Breast epithelium (tissue), 3 donors: Measurements from ENCODE around the gene DNM1.

Experiments used
- POLR2A ChIP-seq: fragments of 450-650 bp; IDR thresholded peaks from one replicate; pipeline ENCODE4 v1.6.1; 2016; ENCODE audit warnings: antibody characterized with exemption, mild to moderate bottlenecking, moderate library complexity
- TF ChIP-seq, protein P1 (sequence below), 3 donors: fragments of 450-650 bp; IDR thresholded peaks; one replicate each; pipeline ENCODE4 v1.5.1; 2016 to 2017; ENCODE audit warnings: antibody characterized with exemption in 3 of 3, mild to moderate bottlenecking in 3 of 3, moderate library complexity in 3 of 3

DNA sequence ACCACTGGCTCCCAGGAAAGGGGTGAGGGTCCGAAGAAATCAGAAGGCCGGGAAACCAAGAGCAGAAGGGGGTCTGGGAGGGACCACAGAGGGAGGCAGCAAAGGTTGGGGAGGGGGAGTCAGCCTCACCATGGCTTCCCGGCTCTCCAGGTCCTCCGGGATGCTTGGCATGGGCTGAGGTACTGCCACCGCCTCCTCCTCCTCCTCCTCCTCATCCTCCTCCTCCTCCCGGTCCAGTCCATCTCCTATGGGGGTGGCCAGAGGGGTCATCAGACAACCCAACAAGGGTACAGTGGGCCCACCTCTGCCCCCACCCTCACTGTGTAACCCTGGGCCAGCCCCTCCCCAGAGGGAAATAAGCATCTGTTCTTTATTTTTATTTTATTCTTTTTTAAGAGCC is 55.1 kb downstream of the DNM1 start:
- TF ChIP-seq, protein P1, sequence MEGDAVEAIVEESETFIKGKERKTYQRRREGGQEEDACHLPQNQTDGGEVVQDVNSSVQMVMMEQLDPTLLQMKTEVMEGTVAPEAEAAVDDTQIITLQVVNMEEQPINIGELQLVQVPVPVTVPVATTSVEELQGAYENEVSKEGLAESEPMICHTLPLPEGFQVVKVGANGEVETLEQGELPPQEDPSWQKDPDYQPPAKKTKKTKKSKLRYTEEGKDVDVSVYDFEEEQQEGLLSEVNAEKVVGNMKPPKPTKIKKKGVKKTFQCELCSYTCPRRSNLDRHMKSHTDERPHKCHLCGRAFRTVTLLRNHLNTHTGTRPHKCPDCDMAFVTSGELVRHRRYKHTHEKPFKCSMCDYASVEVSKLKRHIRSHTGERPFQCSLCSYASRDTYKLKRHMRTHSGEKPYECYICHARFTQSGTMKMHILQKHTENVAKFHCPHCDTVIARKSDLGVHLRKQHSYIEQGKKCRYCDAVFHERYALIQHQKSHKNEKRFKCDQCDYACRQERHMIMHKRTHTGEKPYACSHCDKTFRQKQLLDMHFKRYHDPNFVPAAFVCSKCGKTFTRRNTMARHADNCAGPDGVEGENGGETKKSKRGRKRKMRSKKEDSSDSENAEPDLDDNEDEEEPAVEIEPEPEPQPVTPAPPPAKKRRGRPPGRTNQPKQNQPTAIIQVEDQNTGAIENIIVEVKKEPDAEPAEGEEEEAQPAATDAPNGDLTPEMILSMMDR (IDR thresholded peaks at IDR 0.05) = no peak
- no peak for TF ChIP-seq POLR2A
